Colonic mucosa (tissue), 4 donors: Measurements from ENCODE around the gene NDUFS3. TPM values are rescaled to one million over a fixed set of nuclear protein-coding genes. Genes with fewer than 3 reads are reported as not detected.

ENCODE experiments used
- DNase-seq: peaks from one replicate; pipeline ENCODE4 v3.0.0-alpha.2; 2020
- H3K27ac ChIP-seq: fragments of 200-600 bp; one replicate; pipeline ENCODE4 v1.8.0; 2021
- H3K27me3 ChIP-seq: fragments of 200-600 bp; one replicate; pipeline ENCODE4 v1.8.0; 2021
- H3K36me3 ChIP-seq: fragments of 200-600 bp; one replicate; pipeline ENCODE4 v1.8.0; 2021
- H3K4me1 ChIP-seq: fragments of 200-600 bp; one replicate; pipeline ENCODE4 v1.8.0; 2021; ENCODE audit warnings: mild to moderate bottlenecking
- H3K4me3 ChIP-seq: fragments of 200-600 bp; one replicate; pipeline ENCODE4 v1.8.0; 2021
- H3K9ac ChIP-seq, 2 donors: one replicate each; pipeline ENCODE4 v1.7.0; 2013; ENCODE audit warnings: control low read depth in 2 of 2, low read depth in 2 of 2, low read length in 2 of 2
- H3K9me3 ChIP-seq: fragments of 200-600 bp; one replicate; pipeline ENCODE4 v1.8.0; 2021
- CTCF ChIP-seq: fragments of 200-600 bp; IDR thresholded peaks from one replicate; pipeline ENCODE4 v1.8.0; 2022; ENCODE audit warnings: antibody characterized with exemption, mild to moderate bottlenecking
- intact Hi-C: fragments of 100-400 bp; cut with DNase I; formaldehyde crosslinking; loops from one replicate; pipeline ENCODE4 v1.14.1; 2022
- total RNA-seq, 2 donors: library from RNA; stranded (reverse); fragmentation: NEBNext Ultra II Directional in 1 of 2; extraction: Animal tissue kit (Norgen Biotek cat#: 25700) in 1 of 2; gene quantifications; one replicate each; pipeline ENCODE4 v1.2.1, GENCODE V29; 2021
- donor health status: healthy.
- donor health status: DM: no; HTN: no; CAD: no.
- donor health status: DM: no; HTN: no; CAD: no.

NDUFS3 gene
- total RNA-seq, 2 donors from 2014 or later = 228 to 266 TPM

- no peaks in the 10 kb centered on the region for H3K36me3 ChIP-seq
- intact Hi-C loops = no loop called here
- no peak for DNase-seq
- H3K4me3 ChIP-seq = no peak overlapping the region
- H3K9me3 ChIP-seq = no peaks in the 10 kb centered on the region
- no peaks in the 10 kb centered on the region for H3K27me3 ChIP-seq
- no peak for TF ChIP-seq CTCF
- H3K9ac ChIP-seq = no peak overlapping the region
- no peak overlapping the region for H3K27ac ChIP-seq
- no peaks in the 10 kb centered on the region for H3K4me1 ChIP-seq
These were observed 24.4 kb downstream of the NDUFS3 start for GRCh38 chr11:47603295-47603694.

- H3K9me3 ChIP-seq = no peaks in the 10 kb centered on the region
- H3K27me3 ChIP-seq = no peaks in the 10 kb centered on the region
- DNase-seq = no peak
- H3K27ac ChIP-seq = no peak overlapping the region
- intact Hi-C loops = no loop called here
- H3K4me1 ChIP-seq = no peaks in the 10 kb centered on the region
- no peak overlapping the region for H3K4me3 ChIP-seq
- no peak for TF ChIP-seq CTCF
- no peak overlapping the region for H3K9ac ChIP-seq
- no peaks in the 10 kb centered on the region for H3K36me3 ChIP-seq
These were observed 27.0 kb downstream of the NDUFS3 start for GRCh38 chr11:47605921-47606320.

- H3K9ac ChIP-seq = no peak overlapping the region
- no peak overlapping the region for H3K27ac ChIP-seq
- no peak for TF ChIP-seq CTCF
- H3K9me3 ChIP-seq = no peaks in the 10 kb centered on the region
- H3K27me3 ChIP-seq = no peaks in the 10 kb centered on the region
- DNase-seq = no peak
- H3K36me3 ChIP-seq = no peaks in the 10 kb centered on the region
- no peaks in the 10 kb centered on the region for H3K4me1 ChIP-seq
- H3K4me3 ChIP-seq = no peak overlapping the region
- intact Hi-C loops = no loop called here
These were observed 27.9 kb downstream of the NDUFS3 start for GRCh38 chr11:47606731-47607130.

GRCh38 chr11:47607380-47607779, 28.5 kb downstream of the NDUFS3 start:
- TF ChIP-seq CTCF = no peak
- Histone ChIP-seq H3K27ac (no peak overlapping the region), H3K9me3 (no peaks in the 10 kb centered on the region), H3K27me3 (no peaks in the 10 kb centered on the region), H3K9ac (no peak overlapping the region), H3K4me3 (no peak overlapping the region), H3K36me3 (no peaks in the 10 kb centered on the region), H3K4me1 (no peaks in the 10 kb centered on the region)
- no peak for DNase-seq
- intact Hi-C loops = no loop called here

- H3K9me3 ChIP-seq = no peaks in the 10 kb centered on the region
- H3K9ac ChIP-seq = no peak overlapping the region
- no peaks in the 10 kb centered on the region for H3K27me3 ChIP-seq
- intact Hi-C loops = no loop called here
- DNase-seq = no peak
- no peak overlapping the region for H3K27ac ChIP-seq
- TF ChIP-seq CTCF = no peak
- H3K36me3 ChIP-seq = no peaks in the 10 kb centered on the region
- no peaks in the 10 kb centered on the region for H3K4me1 ChIP-seq
- no peak overlapping the region for H3K4me3 ChIP-seq
These were observed 30.8 kb downstream of the NDUFS3 start for GRCh38 chr11:47609675-47610074.

GRCh38 chr11:47611348-47611794, 32.5 kb downstream of the NDUFS3 start:
- no peak for TF ChIP-seq CTCF
- H3K4me3 ChIP-seq = no peak overlapping the region
- H3K9ac ChIP-seq = no peak overlapping the region
- intact Hi-C loops = no loop called here
- H3K27ac ChIP-seq = no peak overlapping the region
- no peaks in the 10 kb centered on the region for H3K27me3 ChIP-seq
- no peaks in the 10 kb centered on the region for H3K36me3 ChIP-seq
- no peaks in the 10 kb centered on the region for H3K9me3 ChIP-seq
- H3K4me1 ChIP-seq = no peaks in the 10 kb centered on the region
- DNase-seq = no peak
